Measurements from ENCODE around the gene ITGB6. TPM values are rescaled to one million over a fixed set of nuclear protein-coding genes. Genes with fewer than 3 reads are reported as not detected.

ITGB6 gene
- total RNA-seq, 4 donors from 2014 or later: 11.1 to 17.2 (median 13.4) TPM

DNA sequence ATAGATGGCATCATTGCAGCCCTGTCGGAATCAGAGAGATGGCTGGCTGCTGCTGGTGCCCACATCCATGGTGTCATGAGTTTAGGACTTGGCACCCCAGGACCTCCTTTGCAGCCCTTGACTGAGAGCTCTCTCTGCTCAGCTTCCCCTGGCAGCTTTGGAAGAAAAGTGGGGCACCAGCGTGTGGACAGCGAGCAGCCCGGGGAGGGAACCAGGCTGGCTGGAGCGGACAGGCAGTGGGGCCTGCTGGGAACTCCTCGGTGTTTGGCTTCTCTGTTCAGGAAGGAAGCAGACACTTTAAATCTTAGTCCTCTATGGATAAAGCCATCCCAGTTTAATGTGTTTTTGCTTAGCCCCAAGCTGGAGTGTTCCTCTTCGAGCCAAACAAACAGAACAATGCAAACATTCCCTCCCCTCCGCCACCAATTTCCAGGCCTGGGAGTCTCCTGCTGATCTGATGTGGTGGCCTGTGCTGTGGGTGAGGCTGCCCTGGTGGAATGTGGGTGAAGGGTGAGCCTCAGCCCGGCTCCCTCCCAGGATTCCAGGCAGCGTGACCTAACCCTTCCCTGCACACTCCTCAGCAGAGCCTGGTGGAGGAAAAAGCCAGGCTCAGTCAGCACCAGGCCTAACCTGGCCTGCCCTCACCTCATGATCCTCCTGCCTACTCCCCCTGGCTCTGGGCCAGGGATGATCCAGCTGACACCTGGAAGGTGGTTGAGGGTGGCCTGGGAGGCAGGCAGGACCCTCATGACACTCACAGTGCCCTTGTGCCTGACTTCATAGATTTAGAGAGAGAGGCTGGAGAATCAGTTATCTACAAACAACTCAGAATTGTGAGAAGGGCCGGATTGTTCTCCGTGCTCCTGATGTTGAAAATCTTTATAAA lies 21.6 kb upstream of the ITGB6 start:
- TF ChIP-seq POLR2A (IDR thresholded peaks at IDR 0.05): peak in 1 of 2 donors; percentile 57
- TF ChIP-seq, protein P1, sequence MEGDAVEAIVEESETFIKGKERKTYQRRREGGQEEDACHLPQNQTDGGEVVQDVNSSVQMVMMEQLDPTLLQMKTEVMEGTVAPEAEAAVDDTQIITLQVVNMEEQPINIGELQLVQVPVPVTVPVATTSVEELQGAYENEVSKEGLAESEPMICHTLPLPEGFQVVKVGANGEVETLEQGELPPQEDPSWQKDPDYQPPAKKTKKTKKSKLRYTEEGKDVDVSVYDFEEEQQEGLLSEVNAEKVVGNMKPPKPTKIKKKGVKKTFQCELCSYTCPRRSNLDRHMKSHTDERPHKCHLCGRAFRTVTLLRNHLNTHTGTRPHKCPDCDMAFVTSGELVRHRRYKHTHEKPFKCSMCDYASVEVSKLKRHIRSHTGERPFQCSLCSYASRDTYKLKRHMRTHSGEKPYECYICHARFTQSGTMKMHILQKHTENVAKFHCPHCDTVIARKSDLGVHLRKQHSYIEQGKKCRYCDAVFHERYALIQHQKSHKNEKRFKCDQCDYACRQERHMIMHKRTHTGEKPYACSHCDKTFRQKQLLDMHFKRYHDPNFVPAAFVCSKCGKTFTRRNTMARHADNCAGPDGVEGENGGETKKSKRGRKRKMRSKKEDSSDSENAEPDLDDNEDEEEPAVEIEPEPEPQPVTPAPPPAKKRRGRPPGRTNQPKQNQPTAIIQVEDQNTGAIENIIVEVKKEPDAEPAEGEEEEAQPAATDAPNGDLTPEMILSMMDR (IDR thresholded peaks at IDR 0.05): peak in 2 of 6 experiments; percentile 24 to 30
- intact Hi-C loops (cut with DNase I): no loop called here

GRCh38 chr2:160220545-160221009 lies 20.5 kb upstream of the ITGB6 start:
- TF ChIP-seq POLR2A (IDR thresholded peaks at IDR 0.05): no peak
- TF ChIP-seq, protein P1 (IDR thresholded peaks at IDR 0.05): peak in 1 of 6 experiments; percentile 3
- WGBS, 2 donors: 69 to 72% methylated on average over 4 of the region's 4 CpGs
- Histone ChIP-seq H3K9me3 (no peaks in the 10 kb centered on the region), H3K36me3 (no peaks in the 10 kb centered on the region), H3K4me3 (replicated peaks in 1 of 3) (no peak overlapping the region), H3K27me3 (no peaks in the 10 kb centered on the region), H3K4me1 (peaks cover 20 to 45% of the 10 kb centered on the region in 2 donors), H3K27ac (peak overlapping the region in 2 of 3 donors; percentile 95 to 96)
- DNase-seq: no peak
- intact Hi-C loops (cut with DNase I): no loop called here

More for the DNA sequence above, 21.6 kb upstream of the ITGB6 start:
- Histone ChIP-seq H3K9me3 (no peaks in the 10 kb centered on the region), H3K4me3 (replicated peaks in 1 of 3) (no peak overlapping the region), H3K4me1 (peaks cover 26 to 56% of the 10 kb centered on the region in 2 donors), H3K36me3 (no peaks in the 10 kb centered on the region), H3K27ac (peak overlapping the region; percentile 81 to 96 (median 95)), H3K27me3 (no peaks in the 10 kb centered on the region)
- 49 to 51% methylated on average over 10 to 11 of the region's 12 CpGs for WGBS, 2 donors
- peak; percentile 86 to 87 for DNase-seq

GRCh38 chr2:160220026-160220425 lies 20.0 kb upstream of the ITGB6 start:
- intact Hi-C loops (cut with DNase I): no loop called here
- no peaks in the 10 kb centered on the region for H3K27me3 ChIP-seq
- TF ChIP-seq POLR2A (IDR thresholded peaks at IDR 0.05): no peak
- TF ChIP-seq, protein P1 (IDR thresholded peaks at IDR 0.05): no peak
- H3K36me3 ChIP-seq: no peaks in the 10 kb centered on the region
- 88 to 92% methylated on average over 2 of the region's 2 CpGs for WGBS, 2 donors
- no peaks in the 10 kb centered on the region for H3K9me3 ChIP-seq
- peak overlapping the region in 2 of 3 donors; percentile 95 to 96 for H3K27ac ChIP-seq
- no peak for DNase-seq
- H3K4me3 ChIP-seq (replicated peaks in 1 of 3): no peak overlapping the region
- peaks cover 20 to 43% of the 10 kb centered on the region in 2 donors for H3K4me1 ChIP-seq

GRCh38 chr2:160214461-160215445 lies 14.7 kb upstream of the ITGB6 start:
- 42 to 48% methylated on average over 7 of the region's 7 CpGs for WGBS, 2 donors
- intact Hi-C loops (cut with DNase I): no loop called here
- no peak overlapping the region for H3K4me3 ChIP-seq (replicated peaks in 1 of 3)

More at GRCh38 chr2:160214461-160215445, 14.7 kb upstream of the ITGB6 start:
- Histone ChIP-seq H3K36me3 (no peaks in the 10 kb centered on the region), H3K27ac (peak overlapping the region in 1 of 3 donors; percentile 7), H3K27me3 (no peaks in the 10 kb centered on the region), H3K4me1 (peaks cover 6 to 14% of the 10 kb centered on the region in 2 donors), H3K9me3 (no peaks in the 10 kb centered on the region)
- TF ChIP-seq, protein P1 (IDR thresholded peaks at IDR 0.05): no peak
- TF ChIP-seq POLR2A (IDR thresholded peaks at IDR 0.05): no peak
- peak; percentile 79 to 89 for DNase-seq

Data from thyroid gland (tissue), 4 donors.